ENCODE data around the gene RDX.
"Not testable (repeated sequence)": the region's sequence is repeated elsewhere in the genome, so short reads cannot be mapped to it uniquely, and the experiment has no call there.

Gene RDX

DNA sequence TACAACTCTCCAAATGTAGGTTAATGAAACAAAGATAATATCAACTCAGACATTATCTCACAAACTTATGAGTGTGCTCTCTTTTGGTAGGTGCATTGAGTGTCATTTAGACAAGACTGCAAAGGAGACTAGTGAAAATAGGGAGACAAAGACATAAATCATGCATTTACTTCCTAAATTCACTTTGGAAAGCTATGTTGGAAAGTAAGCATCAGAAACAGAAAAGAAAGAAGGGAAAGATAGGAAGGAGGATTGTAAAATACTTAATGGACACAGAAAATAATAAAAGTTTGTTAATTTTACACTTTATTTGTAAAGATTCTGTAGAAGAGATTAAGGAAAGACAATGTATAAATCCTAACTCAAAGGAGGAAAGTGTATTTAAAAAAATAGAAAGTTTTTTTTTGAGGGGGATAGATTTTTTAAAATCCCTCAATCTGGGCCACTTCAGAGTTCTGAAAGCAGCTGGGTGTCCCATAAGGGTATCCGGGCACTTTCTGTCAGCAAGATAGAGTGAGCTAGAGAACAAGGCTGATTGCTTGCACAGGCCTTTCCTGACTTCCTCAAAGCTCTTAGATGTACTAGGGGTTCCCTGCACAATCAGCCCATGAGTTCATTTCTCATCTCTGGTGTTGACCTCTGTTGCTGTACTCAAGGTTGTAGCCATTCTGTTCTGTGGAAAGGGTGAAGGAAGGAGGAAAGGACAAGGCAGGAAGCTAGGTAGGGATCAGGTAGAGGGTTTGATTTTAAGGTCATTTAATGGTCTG lies 22.4 kb upstream of the RDX start:
- in situ Hi-C loops (cut with HindIII; ENCODE audit: low pct_unique_long_range_greater_than_20kb, low sequenced_read_pairs): no loop called here
- DNase-seq (ENCODE audit: low read depth in 1 of 2, low spot score in 1 of 2): no peak
- no peak for TF ChIP-seq JUND (IDR thresholded peaks at IDR 0.05; ENCODE audit: low read depth)

DNA sequence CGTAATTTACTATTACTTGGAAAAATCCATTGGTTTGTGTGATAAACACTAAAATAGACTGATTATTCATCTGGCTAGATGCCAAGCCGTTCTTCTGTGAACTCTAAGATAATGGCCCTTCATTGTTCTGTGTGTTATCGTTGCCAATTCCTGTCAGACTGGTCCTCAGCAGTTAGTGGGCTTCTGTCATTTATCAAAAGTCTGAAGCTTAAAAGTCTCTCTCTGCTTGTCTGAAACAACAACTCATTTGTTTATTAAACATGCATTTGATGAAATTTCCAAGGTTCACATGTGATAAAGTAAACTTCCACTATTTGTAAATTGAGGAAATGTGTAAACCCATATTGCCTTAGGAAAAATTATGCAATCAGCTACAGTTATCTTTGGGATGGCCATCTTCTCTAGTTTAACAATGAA lies 21.1 kb upstream of the RDX start:
- TF ChIP-seq JUND (IDR thresholded peaks at IDR 0.05; ENCODE audit: low read depth): no peak
- in situ Hi-C loops (cut with HindIII; ENCODE audit: low pct_unique_long_range_greater_than_20kb, low sequenced_read_pairs): no loop called here
- DNase-seq (ENCODE audit: low read depth in 1 of 2, low spot score in 1 of 2): no peak

DNA sequence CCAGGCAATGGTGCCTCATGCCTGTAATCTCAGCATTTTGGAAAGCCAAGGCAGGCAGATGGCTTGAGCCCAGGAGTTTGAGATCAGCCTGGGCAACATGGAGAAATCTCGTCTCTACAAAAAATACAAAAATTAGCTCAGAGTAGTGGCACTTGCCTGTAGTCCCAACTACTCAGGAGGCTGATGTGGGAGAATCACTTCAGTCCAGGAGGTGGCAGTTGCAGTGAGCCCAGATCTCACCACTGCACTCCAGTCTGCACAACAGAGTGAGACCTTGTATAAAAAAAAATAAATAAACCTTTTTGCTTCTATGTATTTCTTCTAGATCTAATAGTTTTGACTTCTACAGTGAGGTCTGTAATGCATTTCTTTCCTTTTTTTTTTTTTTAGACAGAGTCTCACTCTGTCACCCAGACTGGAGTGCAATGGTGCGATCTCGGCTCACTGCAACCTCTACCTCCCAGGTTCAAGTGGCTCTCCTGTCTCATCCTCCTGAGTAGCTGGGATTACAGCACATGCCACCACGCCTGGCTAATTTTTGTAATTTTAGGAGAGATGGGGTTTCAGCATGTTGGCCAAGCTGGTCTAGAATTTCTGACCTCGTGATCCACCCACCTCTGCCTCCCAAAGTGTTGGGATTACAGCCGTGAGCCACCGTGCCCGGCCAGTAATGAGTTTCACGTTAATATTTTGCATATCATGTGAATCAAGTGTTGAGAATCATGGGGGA lies 18.1 kb upstream of the RDX start:
- in situ Hi-C loops (cut with HindIII; ENCODE audit: low pct_unique_long_range_greater_than_20kb, low sequenced_read_pairs): no loop called here
- DNase-seq (ENCODE audit: low read depth in 1 of 2, low spot score in 1 of 2): no peak

DNA sequence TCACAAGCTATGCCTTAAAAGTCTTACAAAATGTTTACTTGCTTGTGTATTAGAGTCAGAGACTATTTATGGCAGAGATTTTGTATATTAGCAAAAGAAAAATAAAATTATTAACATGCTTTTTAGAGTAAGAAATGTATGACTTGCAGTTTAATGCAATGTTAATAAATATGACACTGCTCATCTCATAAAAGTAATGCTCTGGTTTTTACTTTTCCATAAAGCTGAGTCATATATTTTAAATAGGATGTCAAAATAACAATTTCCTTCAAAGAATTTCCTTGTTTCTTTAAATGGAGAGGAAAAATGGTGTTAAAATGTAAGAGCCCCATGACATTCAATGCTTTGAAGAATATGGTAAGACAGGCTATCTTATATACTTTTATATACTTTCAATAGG lies 16.3 kb upstream of the RDX start:
- DNase-seq (ENCODE audit: low read depth in 1 of 2, low spot score in 1 of 2): no peak
- TF ChIP-seq JUND (IDR thresholded peaks at IDR 0.05; ENCODE audit: low read depth): no peak
- in situ Hi-C loops (cut with HindIII; ENCODE audit: low pct_unique_long_range_greater_than_20kb, low sequenced_read_pairs): no loop called here

More for the DNA sequence above, 18.1 kb upstream of the RDX start:
- TF ChIP-seq JUND (IDR thresholded peaks at IDR 0.05; ENCODE audit: low read depth): no peak

DNA sequence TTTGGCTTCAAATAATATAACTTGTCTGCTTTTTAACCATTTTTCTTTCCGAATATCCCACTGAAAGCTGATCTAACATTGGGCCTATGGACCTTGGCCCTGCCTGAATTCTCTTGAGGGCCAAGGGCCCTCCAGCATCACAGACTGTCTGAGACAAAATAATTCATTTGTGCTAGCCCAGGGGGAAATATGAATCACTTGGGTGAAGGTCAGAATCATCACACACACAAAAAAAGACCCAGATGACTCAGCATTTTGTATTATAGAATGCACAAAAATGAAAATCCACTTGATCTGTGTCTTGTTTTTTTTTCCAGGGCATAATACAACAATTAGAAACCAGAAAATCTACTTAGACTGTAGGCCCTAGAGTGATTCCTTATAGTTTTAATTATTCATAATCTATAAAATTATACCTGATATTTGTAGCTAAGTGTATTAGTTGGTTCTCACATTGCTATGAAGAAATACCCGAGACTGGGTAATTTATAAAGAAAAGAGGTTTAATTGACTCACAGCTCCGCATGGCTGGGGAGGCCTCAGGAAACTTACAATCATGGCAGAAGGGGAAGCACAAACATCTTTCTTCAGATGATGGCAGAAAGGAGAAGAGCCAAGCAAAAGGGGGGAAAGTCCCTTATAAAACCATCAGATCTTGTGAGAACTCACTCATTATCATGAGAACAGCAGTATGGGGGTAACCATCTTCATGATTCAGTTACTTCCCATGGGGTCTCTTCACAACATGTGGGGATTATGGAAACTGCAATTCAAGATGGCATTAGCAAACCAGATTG lies 15.6 kb upstream of the RDX start:
- TF ChIP-seq JUND (IDR thresholded peaks at IDR 0.05; ENCODE audit: low read depth): no peak
- in situ Hi-C loops (cut with HindIII; ENCODE audit: low pct_unique_long_range_greater_than_20kb, low sequenced_read_pairs): no loop called here
- no peak for DNase-seq (ENCODE audit: low read depth in 1 of 2, low spot score in 1 of 2)

DNA sequence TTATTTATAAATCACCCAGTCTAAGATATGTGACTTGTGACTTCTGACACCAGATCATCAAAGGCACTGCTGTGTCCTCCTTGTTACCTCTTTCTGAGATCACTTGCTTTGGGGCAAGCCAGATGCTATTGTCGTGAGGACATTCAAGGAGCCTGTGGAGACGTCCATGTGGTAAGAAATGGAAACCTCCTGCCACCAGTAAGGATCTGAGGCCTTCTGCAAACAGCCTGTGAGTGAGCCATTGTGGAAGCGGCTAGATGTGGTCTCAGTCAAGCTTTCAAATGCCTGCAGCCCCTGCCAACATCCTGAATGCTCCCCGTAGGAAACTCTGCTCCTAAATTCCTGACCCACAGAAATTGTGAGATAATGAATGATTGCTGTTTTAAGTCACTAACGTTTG lies 11.7 kb upstream of the RDX start:
- DNase-seq (ENCODE audit: low read depth in 1 of 2, low spot score in 1 of 2): no peak
- in situ Hi-C loops (cut with HindIII; ENCODE audit: low pct_unique_long_range_greater_than_20kb, low sequenced_read_pairs): no loop called here
- no peak for TF ChIP-seq JUND (IDR thresholded peaks at IDR 0.05; ENCODE audit: low read depth)

DNA sequence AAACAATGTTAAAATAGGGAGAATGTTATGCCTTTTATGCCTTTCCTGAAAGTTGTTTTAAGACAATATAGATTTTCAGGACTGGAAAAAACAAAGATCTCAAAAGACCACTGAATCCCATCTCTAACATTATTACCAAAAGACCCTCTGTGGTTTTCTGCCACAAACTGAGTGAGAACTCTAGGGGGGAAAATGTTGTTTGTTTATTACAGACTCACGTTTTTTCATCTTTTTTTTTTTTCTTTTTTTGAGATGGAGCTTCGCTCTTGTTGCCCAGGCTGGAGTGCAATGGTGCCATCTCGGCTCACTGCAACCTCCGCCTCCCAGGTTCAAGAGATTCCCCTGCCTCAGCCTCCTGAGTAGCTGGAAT lies 9.6 kb upstream of the RDX start:
- DNase-seq (ENCODE audit: low read depth in 1 of 2, low spot score in 1 of 2); in situ Hi-C loops (cut with HindIII; ENCODE audit: low pct_unique_long_range_greater_than_20kb, low sequenced_read_pairs): not testable (repeated sequence)

DNA sequence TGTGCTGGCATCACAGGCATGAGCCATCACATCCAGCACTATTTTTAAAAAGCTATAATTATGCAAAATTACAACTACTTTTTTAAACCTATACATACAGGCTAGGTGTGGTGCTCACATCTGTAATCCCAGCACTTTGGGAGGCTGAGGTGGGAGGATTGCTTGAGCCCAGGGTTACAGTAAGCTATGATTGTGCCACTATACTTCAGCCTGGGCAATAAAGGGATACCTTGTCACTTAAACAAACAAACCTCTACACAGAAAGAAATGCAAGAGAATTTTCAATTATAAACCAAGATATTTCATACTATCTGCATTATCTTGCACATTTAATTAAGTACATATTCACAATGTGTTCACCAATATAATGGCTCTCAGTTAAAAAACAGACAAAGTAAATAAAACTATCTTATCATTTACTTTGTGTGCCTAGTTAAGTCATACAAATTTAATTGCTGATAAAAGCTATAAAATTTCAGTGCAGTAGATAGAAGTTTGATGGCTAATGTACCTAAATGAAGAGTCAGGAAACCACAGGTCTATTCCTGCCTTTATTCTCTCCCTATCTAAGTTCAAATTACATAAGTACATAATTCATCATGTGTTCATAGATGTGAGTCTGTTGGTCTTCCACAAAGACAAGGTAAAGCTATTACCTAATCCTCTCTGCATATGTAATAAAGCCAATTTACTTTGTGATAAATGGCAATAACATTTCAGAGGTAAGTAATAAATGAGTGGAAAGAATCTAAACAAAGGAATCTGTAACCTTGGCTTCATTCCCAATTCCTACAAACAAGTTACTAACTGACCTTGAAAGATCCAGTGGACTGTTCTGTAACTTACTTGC lies 9.0 kb upstream of the RDX start:
- no peak for TF ChIP-seq JUND (IDR thresholded peaks at IDR 0.05; ENCODE audit: low read depth)
- no peak for DNase-seq (ENCODE audit: low read depth in 1 of 2, low spot score in 1 of 2)
- in situ Hi-C loops (cut with HindIII; ENCODE audit: low pct_unique_long_range_greater_than_20kb, low sequenced_read_pairs): no loop called here

DNA sequence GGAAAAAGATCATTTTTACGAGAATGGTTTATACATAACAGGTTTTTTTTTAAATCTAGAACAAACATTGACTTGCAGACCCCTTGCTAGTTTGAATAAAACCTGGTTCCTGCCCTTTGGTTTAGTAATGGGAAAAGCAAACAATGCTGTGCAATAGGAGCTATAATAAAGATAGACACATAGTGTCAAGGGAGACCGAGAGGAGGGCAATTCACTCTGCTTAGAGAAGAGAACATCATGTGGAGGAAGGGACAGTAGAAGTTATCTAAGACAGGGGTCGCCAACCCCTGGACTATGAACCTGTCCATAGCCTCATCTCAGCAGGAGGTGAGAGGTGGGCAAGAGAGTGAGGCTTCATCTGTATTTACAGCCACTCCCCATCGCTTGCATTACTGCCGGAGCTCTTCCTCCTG lies 7.0 kb upstream of the RDX start:
- in situ Hi-C loops (cut with HindIII; ENCODE audit: low pct_unique_long_range_greater_than_20kb, low sequenced_read_pairs): no loop called here
- no peak for TF ChIP-seq JUND (IDR thresholded peaks at IDR 0.05; ENCODE audit: low read depth)
- DNase-seq (ENCODE audit: low read depth in 1 of 2, low spot score in 1 of 2): no peak

DNA sequence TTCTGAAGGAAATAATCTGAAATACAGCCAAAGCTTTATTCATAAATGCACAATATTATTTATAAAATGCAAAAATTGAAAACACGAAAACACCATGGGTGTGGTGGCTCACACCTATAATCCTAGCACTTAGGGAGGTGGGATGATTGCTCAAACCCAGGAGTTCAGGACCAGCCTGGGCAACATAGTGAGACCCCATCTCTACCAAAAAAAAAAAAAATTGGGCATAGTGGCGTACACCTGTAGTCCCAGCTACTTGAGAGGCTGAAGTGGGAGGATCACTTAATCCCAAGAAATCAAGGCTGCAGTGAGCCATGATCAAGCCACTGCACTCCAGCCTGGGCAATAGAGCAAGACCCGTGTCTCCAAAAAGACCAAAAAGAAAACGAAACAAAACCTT lies 5.2 kb upstream of the RDX start:
- in situ Hi-C loops (cut with HindIII; ENCODE audit: low pct_unique_long_range_greater_than_20kb, low sequenced_read_pairs): no loop called here
- no peak for DNase-seq (ENCODE audit: low read depth in 1 of 2, low spot score in 1 of 2)
- TF ChIP-seq JUND (IDR thresholded peaks at IDR 0.05; ENCODE audit: low read depth): no peak

DNA sequence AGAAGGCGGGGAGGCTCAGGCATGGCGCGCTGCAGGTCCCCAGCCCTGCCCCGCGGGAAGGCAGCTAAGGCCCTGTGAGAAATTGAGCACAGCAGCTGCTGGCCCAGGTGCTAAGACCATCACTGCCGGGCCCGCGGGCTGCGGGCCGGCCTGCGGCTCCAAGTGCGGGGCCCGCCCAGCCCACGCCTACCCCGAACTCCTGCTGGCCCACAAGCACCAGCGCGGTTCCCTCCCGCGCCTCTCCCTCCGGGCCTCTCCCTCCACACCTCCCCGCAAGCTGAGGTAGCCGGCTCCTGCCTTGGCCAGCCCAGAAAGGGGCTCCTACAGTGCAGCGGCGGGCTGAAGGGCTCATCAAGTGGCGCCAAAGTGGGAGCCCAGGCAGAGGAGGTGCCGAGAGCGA lies 4.6 kb upstream of the RDX start:
- in situ Hi-C loops (cut with HindIII; ENCODE audit: low pct_unique_long_range_greater_than_20kb, low sequenced_read_pairs): no loop called here
- no peak for DNase-seq (ENCODE audit: low read depth in 1 of 2, low spot score in 1 of 2)

More for the DNA sequence above, 4.6 kb upstream of the RDX start:
- no peak for TF ChIP-seq JUND (IDR thresholded peaks at IDR 0.05; ENCODE audit: low read depth)

Data from T47D (cell line).